GM10266 (cell line): ENCODE results near the gene FIGNL2.

ENCODE experiments used
- DNase-seq: peaks from one replicate; pipeline ENCODE4 v3.0.0; 2012; ENCODE audit errors: extremely low spot score
- TF ChIP-seq, protein P1 (sequence below): IDR thresholded peaks from 2 replicates; pipeline ENCODE4 v1.5.1; 2012; ENCODE audit warnings: mild to moderate bottlenecking, low read depth; ENCODE audit not compliant: control insufficient read depth, insufficient read depth; ENCODE audit errors: missing control alignments

FIGNL2 gene

DNA sequence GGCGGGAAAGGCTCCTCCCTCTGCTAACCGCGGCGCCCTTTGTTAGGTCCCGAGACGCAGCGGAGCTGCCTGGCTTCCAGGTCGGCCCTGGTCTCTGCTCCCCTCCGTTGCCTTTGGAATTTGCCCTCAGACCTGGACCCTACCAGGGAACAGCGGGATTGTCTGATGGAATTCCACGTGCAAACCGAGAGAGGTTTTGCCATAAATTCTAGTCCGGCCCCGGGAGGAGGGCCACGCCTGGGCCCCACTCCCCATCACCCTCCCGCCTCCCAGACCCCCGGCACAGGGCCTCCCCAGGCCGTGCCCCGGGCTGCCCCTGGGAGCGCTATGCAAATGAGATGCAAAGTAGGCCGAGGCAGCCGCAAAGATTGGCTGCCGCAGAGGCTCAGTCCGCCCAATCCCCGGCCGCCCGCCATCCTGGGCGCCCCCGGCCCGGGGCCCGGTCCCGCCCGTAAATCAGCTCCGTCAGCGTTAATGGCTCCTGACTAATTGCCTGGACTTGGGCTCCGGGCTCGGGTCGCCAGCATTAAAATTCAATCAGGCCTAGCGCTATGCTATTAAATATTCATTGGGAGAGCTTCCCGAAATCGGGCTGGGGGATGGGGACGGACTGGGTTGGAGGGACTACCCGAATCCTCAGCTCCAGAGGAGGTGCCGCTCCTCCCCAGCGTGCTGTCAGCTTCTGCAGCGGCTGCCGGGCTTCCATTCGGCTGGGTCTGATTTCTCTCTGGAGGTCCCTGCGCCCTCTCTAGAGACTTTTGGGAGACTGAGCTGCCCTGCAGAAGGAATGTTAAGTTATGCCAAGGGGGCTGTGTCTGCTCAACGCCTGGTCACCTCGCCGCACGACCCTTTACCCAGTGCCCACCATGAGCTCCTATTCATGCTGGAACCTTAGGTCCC, 15.7 kb upstream of the FIGNL2 start:
- no peak for DNase-seq
- TF ChIP-seq, protein P1, sequence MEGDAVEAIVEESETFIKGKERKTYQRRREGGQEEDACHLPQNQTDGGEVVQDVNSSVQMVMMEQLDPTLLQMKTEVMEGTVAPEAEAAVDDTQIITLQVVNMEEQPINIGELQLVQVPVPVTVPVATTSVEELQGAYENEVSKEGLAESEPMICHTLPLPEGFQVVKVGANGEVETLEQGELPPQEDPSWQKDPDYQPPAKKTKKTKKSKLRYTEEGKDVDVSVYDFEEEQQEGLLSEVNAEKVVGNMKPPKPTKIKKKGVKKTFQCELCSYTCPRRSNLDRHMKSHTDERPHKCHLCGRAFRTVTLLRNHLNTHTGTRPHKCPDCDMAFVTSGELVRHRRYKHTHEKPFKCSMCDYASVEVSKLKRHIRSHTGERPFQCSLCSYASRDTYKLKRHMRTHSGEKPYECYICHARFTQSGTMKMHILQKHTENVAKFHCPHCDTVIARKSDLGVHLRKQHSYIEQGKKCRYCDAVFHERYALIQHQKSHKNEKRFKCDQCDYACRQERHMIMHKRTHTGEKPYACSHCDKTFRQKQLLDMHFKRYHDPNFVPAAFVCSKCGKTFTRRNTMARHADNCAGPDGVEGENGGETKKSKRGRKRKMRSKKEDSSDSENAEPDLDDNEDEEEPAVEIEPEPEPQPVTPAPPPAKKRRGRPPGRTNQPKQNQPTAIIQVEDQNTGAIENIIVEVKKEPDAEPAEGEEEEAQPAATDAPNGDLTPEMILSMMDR = no peak

GRCh38 chr12:51863363-51863932, 14.9 kb upstream of the FIGNL2 start:
- no peak for DNase-seq
- TF ChIP-seq, protein P1 = no peak

DNA sequence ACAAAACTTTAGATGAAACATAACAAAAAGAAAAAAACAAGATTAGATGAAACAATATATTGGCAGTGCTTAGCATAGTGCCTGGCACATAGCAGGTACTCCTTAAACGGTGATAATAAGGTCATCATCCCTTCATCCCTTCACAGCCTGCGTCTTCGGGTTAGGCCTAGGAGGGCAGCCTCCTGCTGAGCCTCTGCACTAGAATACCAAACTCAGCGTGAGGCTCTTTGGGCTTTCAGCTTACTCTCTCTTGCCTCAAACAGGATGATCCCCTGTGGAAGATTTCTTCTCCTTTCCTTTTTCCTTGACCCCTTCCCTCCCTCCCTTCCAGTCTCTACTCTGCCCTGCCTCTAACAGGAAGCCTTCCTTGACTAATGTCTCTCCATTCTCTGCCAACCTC, 14.4 kb upstream of the FIGNL2 start:
- TF ChIP-seq, protein P1 = no peak
- no peak for DNase-seq

DNA sequence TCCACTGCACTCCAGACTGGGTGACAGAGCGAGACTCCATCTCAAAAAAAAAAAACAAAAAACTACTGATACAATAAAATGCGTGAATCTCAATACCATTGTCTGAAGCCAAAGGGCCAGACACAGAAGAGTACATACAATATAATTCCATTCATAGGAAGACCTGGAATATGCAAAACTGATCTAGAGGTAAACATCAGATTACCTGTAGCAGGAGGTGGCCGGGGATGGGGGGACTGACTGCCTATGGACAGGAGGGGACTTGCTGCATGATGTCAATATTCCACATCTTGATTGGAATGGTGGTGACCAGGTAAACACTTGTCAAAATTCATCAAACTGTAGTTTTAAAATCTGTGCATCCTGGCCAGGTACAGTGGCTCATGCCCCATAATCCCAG, 12.5 kb upstream of the FIGNL2 start:
- no peak for DNase-seq
- TF ChIP-seq, protein P1 = no peak

- TF ChIP-seq, protein P1 = no peak
- DNase-seq = no peak
Observed at GRCh38 chr12:51855586-51856428, 7.3 kb upstream of the FIGNL2 start.

GRCh38 chr12:51852404-51853137, 4.1 kb upstream of the FIGNL2 start:
- TF ChIP-seq, protein P1 = no peak
- no peak for DNase-seq
